Ectodermal cell (in vitro differentiated cells): ENCODE data around the gene HCRTR1.

ENCODE experiments used
- H3K27ac ChIP-seq: 2 replicates; pipeline ENCODE4 v1.7.0; 2013; ENCODE audit warnings: mild to moderate bottlenecking, low read depth, low read length; ENCODE audit not compliant: insufficient read depth, poor library complexity, severe bottlenecking
- H3K27me3 ChIP-seq: 2 replicates; pipeline ENCODE4 v1.7.0; 2013; ENCODE audit warnings: mild to moderate bottlenecking, low read length; ENCODE audit not compliant: insufficient read depth, control insufficient read depth, poor library complexity, severe bottlenecking
- H3K36me3 ChIP-seq: one replicate; pipeline ENCODE4 v1.7.0; 2013; ENCODE audit warnings: low read length; ENCODE audit not compliant: control insufficient read depth, insufficient read depth
- H3K4me1 ChIP-seq: one replicate; pipeline ENCODE4 v1.7.0; 2013; ENCODE audit warnings: low read length; ENCODE audit not compliant: control insufficient read depth, insufficient read depth
- H3K4me3 ChIP-seq: 2 replicates; pipeline ENCODE4 v1.7.0; 2013; ENCODE audit warnings: low read depth, low read length, control low read depth; ENCODE audit not compliant: insufficient read depth
- H3K9me3 ChIP-seq: 2 replicates; pipeline ENCODE4 v1.7.0; 2013; ENCODE audit warnings: mild to moderate bottlenecking, low read length, moderate library complexity; ENCODE audit not compliant: control insufficient read depth
- WGBS, 2 experiments: methylation state at CpG; one replicate each; pipeline ENCODE4 v1.1.7; 2013; ENCODE audit warnings: missing lambda C conversion rate in 2 of 2; 5-methylcytosine and 5-hydroxymethylcytosine counted together

The HCRTR1 gene

GRCh38 chr1:31574749-31575368 is 42.6 kb upstream of the HCRTR1 start:
- 85 to 86% methylated on average over 10 of the region's 10 CpGs for WGBS, 2 experiments
- H3K27me3 ChIP-seq: peaks cover 21% of the 10 kb centered on the region
- H3K9me3 ChIP-seq: no peaks in the 10 kb centered on the region

GRCh38 chr1:31575369-31576140 is 41.9 kb upstream of the HCRTR1 start:
- Histone ChIP-seq H3K4me3 (no peak overlapping the region), H3K27ac (no peak overlapping the region), H3K4me1 (peaks cover 5% of the 10 kb centered on the region), H3K36me3 (no peaks in the 10 kb centered on the region), H3K9me3 (no peaks in the 10 kb centered on the region), H3K27me3 (peaks cover 21% of the 10 kb centered on the region)
- WGBS, 2 experiments: 65 to 69% methylated on average over 11 of the region's 11 CpGs

More at GRCh38 chr1:31574749-31575368, 42.6 kb upstream of the HCRTR1 start:
- Histone ChIP-seq H3K27ac (no peak overlapping the region), H3K4me3 (no peak overlapping the region), H3K4me1 (peaks cover 5% of the 10 kb centered on the region), H3K36me3 (no peaks in the 10 kb centered on the region)

GRCh38 chr1:31576201-31576669 is 41.3 kb upstream of the HCRTR1 start, which contains the start of gene TINAGL1:
TSS of gene TINAGL1 (plus strand) at chr1:31576515. CDS start at chr1:31577149, 634 bp downstream.
- Histone ChIP-seq H3K9me3 (no peaks in the 10 kb centered on the region), H3K27me3 (peaks cover 21% of the 10 kb centered on the region), H3K4me1 (peaks cover 5% of the 10 kb centered on the region), H3K4me3 (no peak within 1 kb of the TSS), H3K27ac (no peak within 1 kb of the TSS), H3K36me3 (no peaks in the 10 kb centered on the region)
- 10 to 12% methylated on average over 25 of the region's 25 CpGs for WGBS, 2 experiments

- Histone ChIP-seq H3K4me3 (no peak overlapping the region), H3K27ac (no peak overlapping the region), H3K27me3 (peaks cover 21% of the 10 kb centered on the region), H3K9me3 (no peaks in the 10 kb centered on the region), H3K36me3 (no peaks in the 10 kb centered on the region), H3K4me1 (peaks cover 5% of the 10 kb centered on the region)
- WGBS, 2 experiments: 85 to 87% methylated on average over 27 of the region's 27 CpGs
Measured at GRCh38 chr1:31576743-31577455, 40.6 kb upstream of the HCRTR1 start.

- Histone ChIP-seq H3K4me3 (no peak overlapping the region), H3K27me3 (peaks cover 21% of the 10 kb centered on the region), H3K9me3 (no peaks in the 10 kb centered on the region), H3K4me1 (peaks cover 5% of the 10 kb centered on the region), H3K27ac (no peak overlapping the region), H3K36me3 (no peaks in the 10 kb centered on the region)
- 85 to 87% methylated on average over 6 of the region's 6 CpGs for WGBS, 2 experiments
Measured at GRCh38 chr1:31577515-31578192, 39.8 kb upstream of the HCRTR1 start.

- Histone ChIP-seq H3K9me3 (no peaks in the 10 kb centered on the region), H3K4me1 (peaks cover 5% of the 10 kb centered on the region), H3K27ac (no peak overlapping the region), H3K27me3 (peaks cover 21% of the 10 kb centered on the region), H3K4me3 (no peak overlapping the region), H3K36me3 (no peaks in the 10 kb centered on the region)
- WGBS, 2 experiments: 46 to 68% methylated on average over 5 of the region's 5 CpGs
Measured at GRCh38 chr1:31579374-31579773, 38.1 kb upstream of the HCRTR1 start.

- 77 to 79% methylated on average over 5 of the region's 5 CpGs for WGBS, 2 experiments
- Histone ChIP-seq H3K4me3 (no peak overlapping the region), H3K4me1 (peaks cover 5% of the 10 kb centered on the region), H3K27me3 (peaks cover 20% of the 10 kb centered on the region), H3K9me3 (no peaks in the 10 kb centered on the region), H3K27ac (no peak overlapping the region), H3K36me3 (no peaks in the 10 kb centered on the region)
Measured at GRCh38 chr1:31580513-31580870, 37.0 kb upstream of the HCRTR1 start.

GRCh38 chr1:31580891-31581603 is 36.4 kb upstream of the HCRTR1 start:
- Histone ChIP-seq H3K4me3 (no peak overlapping the region), H3K27me3 (peaks cover 16% of the 10 kb centered on the region), H3K27ac (no peak overlapping the region), H3K4me1 (peaks cover 3% of the 10 kb centered on the region), H3K36me3 (no peaks in the 10 kb centered on the region), H3K9me3 (no peaks in the 10 kb centered on the region)
- WGBS, 2 experiments: 89 to 90% methylated on average over 15 of the region's 15 CpGs
